Stimulated activated naive CD4-positive, alpha-beta T cell (primary cell): Measurements from ENCODE around the gene BCOR.
A peak's percentile ranks its signal among the peaks of the same experiment; 100 is the strongest.

Source experiments
- DNase-seq, 6 experiments: peaks; one replicate each; lab custom pipeline; 2025; lab: John Stamatoyannopoulos, UW

BCOR gene

DNA sequence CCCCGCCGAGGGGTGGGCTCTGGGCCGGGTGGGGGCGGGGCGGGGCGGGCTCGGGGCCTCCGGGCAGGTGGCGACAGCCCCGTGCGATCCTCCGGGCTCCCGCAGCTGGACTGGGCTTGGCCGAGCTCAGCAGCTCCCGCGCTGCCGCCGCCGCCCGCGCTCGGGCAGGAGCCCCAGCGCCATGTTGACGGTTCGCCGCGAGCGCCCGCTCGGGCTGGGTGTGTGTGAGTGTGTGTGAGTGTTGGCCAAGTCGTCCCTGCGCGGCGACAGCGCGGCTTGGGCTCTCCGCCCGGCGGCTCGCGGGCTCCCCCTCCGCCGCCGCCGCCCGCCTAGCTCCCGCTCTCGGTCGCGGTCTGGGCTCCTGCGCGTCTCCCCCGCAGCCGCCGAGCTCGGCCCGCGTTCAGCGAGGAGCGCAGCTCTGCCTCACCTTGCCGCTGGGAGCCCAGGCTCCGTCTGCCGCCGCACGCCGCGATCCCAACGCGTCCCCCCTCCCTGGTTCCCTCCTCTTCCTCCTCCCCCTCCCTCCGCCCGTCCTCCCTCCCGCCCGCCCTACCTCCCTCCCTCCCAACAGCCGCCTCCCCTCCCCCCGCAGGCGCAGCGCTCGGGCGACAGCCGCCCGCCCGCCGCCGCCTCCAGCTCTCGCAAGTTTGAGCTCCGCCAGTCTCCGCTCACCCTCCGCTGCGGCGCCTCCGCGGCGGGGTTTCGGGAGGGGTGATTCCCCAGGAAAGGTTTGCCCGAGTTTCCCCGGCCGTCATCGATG is at the start of gene BCOR:
Gene BCOR, minus strand, starts transcription at position 455 of the 760 bp plus-strand sequence. CDS start 20,029 bp downstream, outside the sequence.
- peak; percentile 64 to 82 (median 72) for DNase-seq

DNA sequence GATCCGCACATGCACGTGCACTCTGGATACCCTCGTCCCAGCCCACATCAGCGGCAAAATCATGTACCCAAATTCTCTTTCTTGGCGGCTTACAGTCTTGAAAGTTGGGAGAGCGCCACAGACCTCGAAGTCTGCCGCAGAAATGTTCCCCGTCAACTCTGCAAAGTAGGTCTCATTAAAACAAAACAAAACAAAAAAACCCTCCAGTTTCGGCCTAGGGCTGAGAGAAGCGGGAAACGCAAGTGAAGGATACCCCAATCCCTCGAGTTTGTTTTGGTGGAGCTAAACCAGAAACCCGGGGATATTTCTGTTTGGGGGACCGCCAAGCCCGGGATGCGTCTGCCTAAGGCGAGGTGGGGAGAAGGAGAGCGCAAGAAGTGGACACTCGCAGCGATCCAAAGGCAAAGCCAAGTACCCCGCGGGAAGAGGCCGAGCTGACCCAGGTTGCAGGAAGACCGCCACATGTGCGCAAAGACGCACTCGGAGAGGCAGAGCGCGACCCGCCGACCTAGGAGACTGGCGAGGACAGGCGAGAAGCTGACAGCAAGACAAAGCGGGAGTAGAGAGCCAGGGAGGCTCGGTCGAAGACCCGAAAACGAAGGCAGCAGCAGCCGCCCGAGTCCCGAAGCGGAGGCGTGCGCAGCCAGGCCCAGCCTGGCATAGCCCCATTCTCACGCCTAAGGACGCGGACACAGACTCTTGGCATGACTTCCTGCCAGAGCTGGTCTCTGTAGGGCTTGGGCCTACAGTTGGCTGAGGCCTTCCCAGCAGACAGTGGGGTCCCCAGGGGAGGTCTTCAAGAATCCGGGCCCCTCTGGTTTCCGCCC is 49.6 kb upstream of the BCOR start:
- DNase-seq = no peak

DNA sequence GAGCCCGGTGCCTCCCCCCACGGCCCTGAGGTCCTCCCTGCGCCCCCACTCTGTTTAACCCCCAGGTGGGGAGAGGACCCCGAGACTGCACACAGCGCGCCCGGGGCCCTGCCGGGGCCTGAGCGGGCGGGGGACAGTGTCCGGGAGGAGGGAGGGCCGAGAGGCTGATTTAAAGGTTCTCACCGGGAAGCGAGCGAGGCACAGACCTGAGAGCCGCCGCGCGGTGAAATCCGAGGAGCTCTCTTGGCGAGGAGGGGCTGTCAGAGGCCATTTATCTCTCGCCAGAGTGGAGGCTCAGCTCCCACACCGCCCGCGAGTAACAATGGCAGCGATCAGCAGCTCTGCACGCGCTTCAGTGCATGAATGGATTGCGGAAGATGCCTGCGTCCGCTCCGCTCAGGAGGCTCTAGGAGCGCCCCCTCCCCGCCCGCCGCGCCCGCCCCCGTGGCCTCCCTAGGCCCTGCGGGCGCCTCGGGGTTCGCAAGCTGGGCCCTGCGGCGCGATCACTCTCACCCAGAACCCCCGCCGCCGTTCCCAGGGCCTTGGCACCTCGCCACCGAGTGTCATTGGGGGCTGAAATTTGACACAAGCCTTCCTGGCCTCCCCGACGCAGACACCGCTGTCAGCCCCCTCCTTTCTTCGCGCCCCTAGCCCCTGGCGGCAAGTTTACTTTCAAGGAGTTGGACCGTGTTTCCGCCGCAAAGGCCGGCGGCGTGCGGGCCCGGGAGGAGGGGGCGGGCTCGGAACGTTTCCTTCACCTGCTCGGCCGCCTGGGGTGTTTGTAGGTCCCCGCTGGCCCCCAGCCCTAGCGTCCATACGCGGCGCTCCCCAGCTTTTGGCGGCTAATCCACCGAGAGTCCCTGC is 48.7 kb upstream of the BCOR start:
- peak in 3 of 6 experiments; percentile 18 to 35 (median 19) for DNase-seq

DNA sequence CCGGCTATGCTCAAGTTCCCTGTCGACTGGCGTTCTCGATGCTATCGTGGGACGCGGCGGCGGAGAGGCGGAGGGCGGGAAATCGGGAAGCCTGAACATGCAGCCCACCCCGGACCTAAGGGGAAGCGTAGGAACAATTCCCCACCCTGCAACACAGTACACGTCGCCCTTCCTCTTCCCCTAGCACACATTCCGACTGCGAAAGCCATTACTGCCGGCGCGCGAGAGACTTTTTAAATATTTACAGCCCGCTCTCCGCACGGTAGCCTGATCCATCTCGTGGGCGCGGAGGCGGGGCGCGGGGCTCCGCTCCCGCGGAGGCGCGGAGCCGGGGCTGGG is 48.1 kb upstream of the BCOR start:
- DNase-seq = peak in 1 of 6 experiments; percentile 17

DNA sequence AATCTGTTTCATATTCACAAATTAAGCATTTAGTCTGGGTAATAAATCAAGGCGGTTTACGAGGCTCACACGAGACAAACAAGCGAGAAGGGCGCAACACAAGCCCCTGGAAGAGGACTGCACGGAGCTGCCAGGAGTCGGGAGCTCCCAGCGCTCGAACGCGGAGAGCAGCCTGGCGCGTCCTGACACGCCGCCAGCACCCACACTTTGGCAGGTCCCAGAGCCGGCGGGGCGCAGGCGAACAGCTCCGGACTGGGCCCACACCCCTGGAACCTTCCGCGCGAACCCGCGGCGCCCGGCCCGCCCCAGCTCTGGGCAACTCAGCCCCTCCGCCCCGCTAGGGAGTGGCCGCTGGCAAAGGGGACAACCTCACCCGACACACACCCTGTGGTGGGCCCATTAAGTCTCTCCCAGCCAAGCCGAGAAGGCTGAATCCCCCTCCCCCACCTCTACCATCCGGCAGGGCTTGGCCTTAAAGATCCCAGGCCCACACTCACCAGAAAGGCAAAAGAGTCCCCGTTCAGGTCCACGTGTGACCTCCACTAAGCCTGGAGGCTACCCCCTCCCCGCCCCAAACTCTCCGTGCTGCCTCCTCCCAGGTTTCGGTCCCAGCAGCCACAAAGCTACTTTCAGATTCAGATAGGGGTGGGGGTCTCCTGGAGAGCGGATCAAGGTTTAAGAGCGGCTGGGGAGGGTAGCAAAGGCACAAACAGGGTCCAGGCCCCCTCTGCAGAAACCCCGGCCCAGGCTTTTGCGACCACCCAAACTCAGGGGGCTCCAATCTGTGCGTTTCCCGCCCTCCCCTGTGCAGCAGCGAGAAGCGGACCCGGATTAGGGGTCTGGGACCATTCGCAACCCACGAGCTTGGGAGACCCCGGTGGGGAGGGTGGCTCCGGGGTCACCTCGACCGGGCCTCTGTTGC is 47.5 kb upstream of the BCOR start:
- DNase-seq = no peak

DNA sequence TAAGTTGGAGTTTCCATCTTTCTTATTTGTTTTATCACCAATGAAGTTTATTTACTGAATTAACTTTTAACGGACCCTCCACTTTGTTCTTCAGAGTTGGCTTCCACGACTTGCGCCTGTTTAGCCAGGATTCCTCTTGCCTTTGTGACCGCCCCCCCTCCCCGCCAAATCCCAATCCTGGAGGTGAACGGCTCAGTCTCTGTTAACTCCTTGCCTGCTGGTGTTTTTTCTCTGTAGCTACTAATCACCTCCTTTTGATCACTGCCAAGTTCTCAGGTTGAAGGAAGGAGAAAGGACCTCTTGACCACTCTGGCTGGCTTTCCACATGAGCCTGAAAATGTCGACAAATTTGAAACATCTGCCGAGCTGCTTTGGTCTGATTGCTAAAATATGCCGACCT is 46.8 kb upstream of the BCOR start:
- DNase-seq = no peak

DNA sequence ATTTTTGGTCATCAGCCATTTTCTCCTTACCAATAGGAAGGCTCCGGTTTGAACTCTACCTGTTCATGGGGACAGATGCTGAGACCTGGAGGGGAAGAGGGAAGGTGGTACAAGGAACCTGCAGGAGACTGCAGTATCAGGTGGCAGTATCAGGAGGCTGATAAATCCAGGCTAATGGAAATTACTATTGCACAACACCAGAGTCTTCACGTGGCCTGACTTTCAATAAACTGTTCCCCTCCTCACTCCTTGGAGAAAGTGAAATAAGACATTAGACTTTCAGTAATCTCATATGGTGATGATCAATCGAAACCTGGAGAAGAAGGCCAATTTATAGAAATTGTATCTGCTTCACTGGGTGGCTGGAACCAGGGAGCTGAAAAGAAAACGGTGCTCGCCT is 46.2 kb upstream of the BCOR start:
- DNase-seq = no peak

DNA sequence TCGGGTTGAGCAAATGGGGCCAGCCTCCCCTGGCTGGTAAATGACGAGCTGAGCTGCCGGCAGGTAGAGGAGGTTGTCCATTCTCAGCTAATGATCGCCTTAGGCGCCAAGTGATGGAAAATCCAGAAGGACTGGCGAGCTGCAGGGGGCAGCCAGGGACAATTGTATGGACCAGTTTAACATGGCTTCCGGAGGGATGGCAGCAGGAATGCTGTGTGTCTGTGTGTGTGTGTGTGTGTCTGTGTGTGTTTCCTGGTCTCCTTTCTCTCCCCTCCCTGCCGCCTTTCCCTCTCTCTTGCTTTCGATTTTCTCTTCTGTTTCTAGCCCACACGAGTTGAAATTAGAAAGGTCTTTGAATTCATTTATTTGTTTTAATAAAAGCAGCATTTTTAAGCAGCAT is 45.2 kb upstream of the BCOR start:
- DNase-seq = no peak

DNA sequence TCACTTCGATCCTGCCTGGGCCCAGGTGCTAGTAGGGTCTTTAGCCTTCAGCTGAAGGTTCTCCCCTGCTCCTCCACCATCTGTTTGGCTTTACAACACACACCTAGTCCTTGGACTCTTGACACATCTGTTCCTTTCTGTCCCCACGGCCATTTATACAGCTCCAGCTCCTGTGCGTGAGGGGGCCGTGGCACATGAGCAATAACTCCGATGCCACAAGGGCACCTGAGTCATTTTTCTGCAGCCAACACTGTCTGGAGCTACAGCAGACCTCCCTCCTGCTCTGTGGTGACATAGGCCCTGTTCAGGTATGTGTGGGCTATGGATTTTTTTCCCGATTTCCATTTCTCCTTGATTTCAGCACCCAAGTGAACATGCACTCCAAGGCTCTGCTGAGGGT is 44.7 kb upstream of the BCOR start:
- no peak for DNase-seq

DNA sequence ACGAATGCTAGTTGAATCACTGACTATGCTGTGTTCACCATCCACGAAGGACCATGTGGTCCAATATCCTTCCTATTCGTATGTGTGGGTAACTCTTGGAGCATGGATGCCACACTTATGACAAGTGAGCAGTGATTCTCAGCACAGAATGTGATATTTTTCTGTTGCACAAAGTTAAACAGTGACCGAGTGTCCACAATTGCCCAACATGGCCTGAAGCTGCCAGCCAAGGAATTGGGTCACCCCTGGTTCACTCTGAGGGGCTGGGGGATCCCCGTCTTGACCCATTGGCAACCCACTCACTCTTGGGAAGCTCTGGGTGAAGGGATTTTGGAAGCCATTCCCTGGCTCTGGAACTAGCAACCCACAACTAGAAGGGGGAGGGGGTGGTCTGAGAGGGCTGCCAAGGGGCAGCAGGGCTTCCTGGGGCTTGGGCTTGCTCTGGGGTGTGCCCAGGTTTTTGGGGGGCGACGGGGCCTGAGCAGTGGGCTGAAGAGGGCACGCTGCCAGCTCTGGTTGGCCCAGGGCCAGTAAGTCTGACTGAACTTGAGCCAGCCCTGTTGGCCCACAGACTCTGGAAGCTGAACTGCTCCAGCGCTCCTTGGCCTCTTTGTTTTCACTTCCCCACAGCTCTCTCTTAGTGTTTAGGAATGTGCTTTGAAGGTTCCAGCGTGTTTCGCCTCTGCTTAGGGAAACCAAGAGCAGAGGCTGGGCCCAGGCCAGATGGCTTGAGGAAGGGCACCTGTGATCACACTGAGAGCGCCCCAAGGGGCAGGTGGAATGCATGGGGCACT is 43.1 kb upstream of the BCOR start:
- no peak for DNase-seq

DNA sequence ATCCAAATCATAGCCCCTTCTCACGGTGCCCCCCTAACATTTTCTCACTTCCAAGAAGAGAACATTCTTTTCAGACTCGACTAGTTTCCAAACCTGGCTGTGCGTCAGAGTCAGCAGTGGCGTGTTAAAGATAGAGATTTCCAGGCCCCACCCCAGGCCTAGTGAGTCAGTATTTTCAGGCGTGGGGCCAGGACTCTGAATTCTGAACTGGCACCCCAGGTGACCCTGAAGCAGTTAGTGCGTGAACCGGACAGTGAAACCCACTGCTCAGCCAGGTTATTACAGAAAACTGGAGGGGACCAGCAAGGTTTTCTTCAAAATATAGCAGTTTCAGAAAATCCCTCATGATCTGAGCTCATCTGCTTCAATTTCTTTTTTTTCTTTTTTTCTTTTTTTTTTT is 35.0 kb upstream of the BCOR start:
- DNase-seq = no peak

DNA sequence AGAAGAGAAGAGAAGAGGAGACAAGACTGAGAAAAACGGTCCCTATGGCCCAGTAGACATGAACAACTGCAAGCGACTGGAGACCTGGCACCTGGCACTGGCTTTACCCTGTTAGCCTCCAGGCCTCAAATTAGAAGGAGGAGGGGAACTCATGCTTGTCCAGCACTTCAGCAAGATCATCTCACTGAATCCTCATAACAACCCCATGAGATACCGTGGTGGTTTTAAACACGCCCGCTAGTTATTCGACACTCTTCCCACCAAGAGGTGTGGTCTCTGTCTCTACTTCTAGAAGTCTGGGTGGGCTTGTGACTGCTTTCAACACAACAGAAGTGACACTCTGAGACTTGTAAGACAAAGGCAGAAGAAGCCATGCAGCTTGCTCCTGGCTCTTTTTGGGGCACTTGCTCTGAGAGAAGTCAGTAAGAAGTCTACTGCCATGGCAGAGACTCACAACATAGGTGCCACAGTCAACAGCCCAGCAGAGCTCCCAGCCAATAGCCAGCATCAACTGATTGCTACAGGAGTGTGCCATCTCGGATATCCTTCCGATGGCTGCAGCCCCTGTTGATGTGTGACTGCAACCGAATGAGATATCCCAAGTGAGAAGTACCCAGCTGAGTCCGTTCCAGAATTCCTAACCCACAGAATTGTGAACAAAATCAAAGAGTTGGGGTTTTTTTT is 34.0 kb upstream of the BCOR start:
- DNase-seq = no peak

DNA sequence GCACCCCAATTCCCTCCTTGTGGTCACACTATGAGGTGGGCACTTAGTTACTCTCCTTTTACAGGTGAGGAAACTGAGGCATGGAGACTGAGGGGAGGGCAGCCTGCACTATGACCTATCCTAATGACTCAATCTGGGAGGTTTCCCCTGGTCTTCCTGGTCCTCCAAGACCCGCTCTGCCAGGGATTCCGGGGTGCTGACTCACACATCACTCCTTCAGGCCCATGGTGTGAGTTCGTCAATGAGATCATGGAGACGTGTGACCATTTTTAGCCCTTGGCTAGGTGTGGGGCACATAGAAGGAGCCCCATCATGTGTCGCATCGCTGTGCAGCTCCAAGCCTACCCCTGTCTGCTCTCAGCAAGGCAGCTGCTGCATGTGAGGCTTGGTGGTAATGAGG is 32.4 kb upstream of the BCOR start:
- DNase-seq = no peak

DNA sequence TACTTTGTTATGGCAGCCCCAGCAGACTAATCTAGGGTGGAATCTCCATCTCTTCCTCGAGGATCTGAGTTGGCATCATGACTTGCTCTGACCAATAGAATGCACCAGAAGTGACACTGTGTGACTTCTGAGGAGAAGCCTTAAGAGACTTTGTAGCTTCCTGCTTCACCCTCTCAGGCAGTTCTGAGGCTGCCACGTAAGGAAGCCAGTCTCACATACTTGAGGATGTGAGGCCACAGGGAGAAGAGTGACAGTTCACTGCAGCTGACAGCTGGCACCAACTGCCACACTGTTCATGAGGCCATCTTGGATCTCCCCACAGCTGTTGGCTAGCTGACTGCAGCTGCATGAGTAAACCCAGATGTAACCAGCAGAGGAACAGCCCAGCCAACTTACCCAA is 29.3 kb upstream of the BCOR start:
- DNase-seq = no peak

DNA sequence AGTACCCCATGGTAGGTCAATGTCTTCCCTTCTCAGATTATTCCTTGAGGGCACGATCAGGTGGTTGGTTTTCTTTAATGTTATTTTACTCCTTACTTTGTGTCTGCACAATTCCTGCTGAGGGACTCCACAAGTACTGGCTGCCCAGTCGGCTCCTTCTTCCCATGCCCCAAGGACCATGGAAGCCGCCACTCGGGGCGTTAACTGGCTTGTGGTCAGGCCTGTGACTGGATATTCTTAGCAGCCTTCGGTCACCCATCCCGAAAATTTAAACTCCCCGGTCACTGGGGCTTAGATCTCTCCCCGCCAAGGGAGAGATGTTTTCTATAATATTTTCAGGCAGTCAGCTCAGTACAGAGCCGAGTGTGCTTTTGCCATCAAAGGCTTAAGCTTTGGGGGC is 24.7 kb upstream of the BCOR start:
- DNase-seq = no peak

DNA sequence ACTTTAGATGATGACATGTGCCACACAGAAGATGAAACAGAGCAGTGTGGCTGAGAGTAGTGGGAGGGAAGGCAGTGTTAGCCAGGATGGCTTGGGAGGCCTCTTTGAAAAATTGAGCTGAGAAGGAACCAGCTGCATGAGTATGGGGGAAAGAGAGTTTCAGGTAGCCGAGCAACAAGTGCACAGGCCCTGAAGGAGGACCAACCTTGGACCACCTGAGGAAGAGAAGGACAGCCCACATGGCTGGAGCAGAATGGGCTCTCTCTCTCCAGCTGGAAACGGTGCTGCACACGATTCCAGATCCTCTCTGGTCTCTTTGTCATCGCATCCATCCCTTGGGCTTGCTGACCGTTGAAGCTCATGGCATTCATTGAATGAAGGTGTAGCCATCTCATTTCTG is 23.9 kb upstream of the BCOR start:
- no peak for DNase-seq

DNA sequence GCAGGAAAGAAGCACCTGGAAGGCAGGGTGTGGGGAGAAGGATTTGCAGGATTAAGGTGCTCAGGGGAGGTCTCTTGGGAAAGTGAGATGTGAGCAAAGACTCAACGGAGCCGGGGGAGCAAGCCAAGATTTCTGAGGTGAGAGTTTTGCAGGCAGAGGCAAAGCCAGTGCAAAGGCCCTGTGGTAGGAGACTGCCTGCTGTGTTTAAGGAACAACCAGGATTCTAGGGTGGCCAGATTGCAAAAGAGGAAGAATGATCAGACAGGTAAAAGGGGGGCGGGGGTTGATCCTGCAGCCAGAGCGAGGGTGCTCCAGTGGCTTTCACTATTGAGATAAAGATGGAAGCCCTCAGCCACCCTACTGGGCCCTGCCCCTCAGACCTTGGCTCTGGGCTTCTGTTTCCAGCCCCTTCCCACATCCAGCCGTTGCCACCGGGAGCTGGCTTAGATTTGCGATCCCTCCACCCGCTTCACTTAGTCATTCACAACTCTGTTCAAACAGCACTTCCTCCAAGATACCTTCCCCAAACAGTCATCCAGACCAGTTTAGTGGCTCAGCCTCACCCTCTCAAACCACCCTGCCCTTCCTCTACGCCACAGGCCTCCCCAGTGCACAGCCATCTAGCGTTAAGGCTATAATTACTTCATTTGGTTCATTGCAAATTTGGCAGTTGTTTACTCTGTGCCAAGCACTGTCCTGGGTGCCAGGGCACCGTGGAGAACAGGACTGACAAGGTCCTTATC is 23.3 kb upstream of the BCOR start:
- no peak for DNase-seq

DNA sequence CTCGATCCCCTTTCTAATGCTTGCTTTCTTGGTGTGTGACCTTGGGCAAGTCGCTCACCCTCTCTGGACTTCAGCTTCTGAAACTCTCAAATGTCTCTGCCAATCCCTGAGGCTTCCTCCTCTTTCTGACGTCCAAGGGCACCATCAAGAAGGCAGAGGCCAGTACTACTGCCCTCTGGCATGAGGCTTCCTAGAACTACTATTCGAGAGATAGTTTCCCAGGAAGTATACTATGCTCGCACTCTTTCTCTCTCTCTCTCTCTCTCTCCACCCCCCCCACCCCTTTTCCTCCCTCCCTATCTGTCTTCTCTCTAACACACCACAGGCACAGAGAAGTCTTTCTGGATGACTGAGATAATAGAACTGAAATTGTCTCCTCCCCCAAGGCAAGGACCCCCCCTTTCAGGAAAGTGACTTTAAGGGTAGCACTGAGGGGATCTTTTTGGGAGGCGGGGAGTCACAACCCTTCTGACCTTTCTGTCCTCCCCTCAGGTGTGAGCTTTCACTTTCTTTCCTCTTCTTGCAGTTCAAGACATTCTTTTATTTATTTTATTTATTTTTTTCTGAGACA is 20.0 kb upstream of the BCOR start:
- DNase-seq = no peak

DNA sequence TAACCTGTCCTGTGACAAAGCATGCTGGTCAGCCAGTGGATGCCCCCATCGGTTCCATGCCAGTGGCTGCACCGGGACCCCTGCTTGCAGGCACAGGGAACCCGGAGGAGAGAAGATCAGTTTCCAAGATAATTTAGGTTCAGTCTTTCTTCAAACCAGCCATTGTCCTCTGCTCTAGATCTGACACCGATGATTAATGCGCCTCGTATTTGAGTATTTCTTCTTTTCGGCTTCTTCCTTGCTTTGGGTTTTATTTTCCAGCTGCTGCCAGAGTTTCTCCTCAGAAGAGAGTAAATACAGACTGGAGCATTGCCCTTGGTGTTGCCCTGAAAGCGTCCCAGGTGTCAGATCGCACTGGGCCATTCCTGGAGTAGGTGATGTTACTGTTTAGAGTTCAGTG is 19.2 kb upstream of the BCOR start:
- DNase-seq = no peak
